ENCODE data around the gene TNS1. TPM values are rescaled to one million over a fixed set of nuclear protein-coding genes. Genes with fewer than 3 reads are reported as not detected.
A peak's percentile ranks its signal among the peaks of the same experiment; 100 is the strongest.

TNS1 gene
- total RNA-seq, 4 donors from 2014 or later, result 23.1 to 156 (median 81.1) TPM

- no peak for TF ChIP-seq CTCF (IDR thresholded peaks at IDR 0.05)
- no peak for TF ChIP-seq POLR2A (IDR thresholded peaks at IDR 0.05)
- Histone ChIP-seq H3K27ac (peak overlapping the region in 1 of 4 donors; percentile 44), H3K36me3 (no peaks in the 10 kb centered on the region), H3K4me1 (peaks cover 0 to 21% (median 0%) of the 10 kb centered on the region in 4 donors), H3K4me3 (no peak overlapping the region), H3K27me3 (no peaks in the 10 kb centered on the region), H3K9me3 (no peaks in the 10 kb centered on the region)
- DNase-seq, result peak in 1 of 3 donors; percentile 30
Measured at GRCh38 chr2:217983276-217984233, 19.2 kb downstream of the TNS1 start.

- H3K9me3 ChIP-seq, result no peaks in the 10 kb centered on the region
- TF ChIP-seq CTCF (IDR thresholded peaks at IDR 0.05) (no peak), POLR2A (IDR thresholded peaks at IDR 0.05) (no peak)
- no peaks in the 10 kb centered on the region for H3K36me3 ChIP-seq
- H3K4me1 ChIP-seq, result peaks cover 0 to 17% (median 0%) of the 10 kb centered on the region in 4 donors
- no peaks in the 10 kb centered on the region for H3K27me3 ChIP-seq
- H3K27ac ChIP-seq, result no peak overlapping the region
- peak in 1 of 3 donors; percentile 9 for DNase-seq
- no peak overlapping the region for H3K4me3 ChIP-seq
Measured at GRCh38 chr2:217981971-217982370, 20.8 kb downstream of the TNS1 start.

- Histone ChIP-seq H3K27ac (no peak overlapping the region), H3K27me3 (no peaks in the 10 kb centered on the region), H3K9me3 (no peaks in the 10 kb centered on the region), H3K4me1 (peaks cover 0 to 17% (median 0%) of the 10 kb centered on the region in 4 donors), H3K4me3 (no peak overlapping the region), H3K36me3 (no peaks in the 10 kb centered on the region)
- peak in 2 of 3 donors; percentile 4 to 28 for DNase-seq
- TF ChIP-seq POLR2A (IDR thresholded peaks at IDR 0.05) (no peak), CTCF (IDR thresholded peaks at IDR 0.05) (no peak)
Measured at GRCh38 chr2:217981084-217981730, 21.6 kb downstream of the TNS1 start.

GRCh38 chr2:217980591-217980990 is 22.2 kb downstream of the TNS1 start:
- no peaks in the 10 kb centered on the region for H3K36me3 ChIP-seq
- H3K27me3 ChIP-seq, result no peaks in the 10 kb centered on the region
- TF ChIP-seq CTCF (IDR thresholded peaks at IDR 0.05) (no peak), POLR2A (IDR thresholded peaks at IDR 0.05) (no peak)
- H3K9me3 ChIP-seq, result no peaks in the 10 kb centered on the region
- H3K4me3 ChIP-seq, result no peak overlapping the region
- peaks cover 0 to 17% (median 0%) of the 10 kb centered on the region in 4 donors for H3K4me1 ChIP-seq
- peak overlapping the region in 2 of 4 donors; percentile 19 to 86 for H3K27ac ChIP-seq
- DNase-seq, result peak in 2 of 3 donors; percentile 19 to 27

- TF ChIP-seq POLR2A (IDR thresholded peaks at IDR 0.05), result no peak
- no peak for TF ChIP-seq CTCF (IDR thresholded peaks at IDR 0.05)
- H3K9me3 ChIP-seq, result no peaks in the 10 kb centered on the region
- H3K4me1 ChIP-seq, result peaks cover 0 to 17% (median 0%) of the 10 kb centered on the region in 4 donors
- no peak overlapping the region for H3K4me3 ChIP-seq
- no peaks in the 10 kb centered on the region for H3K27me3 ChIP-seq
- H3K27ac ChIP-seq, result peak overlapping the region in 3 of 4 donors; percentile 58 to 86 (median 71)
- H3K36me3 ChIP-seq, result no peaks in the 10 kb centered on the region
- DNase-seq, result peak in 2 of 3 donors; percentile 48 to 54
Measured at GRCh38 chr2:217980036-217980435, 22.8 kb downstream of the TNS1 start.

All from Peyer's patch (tissue), 4 donors.